Measurements from ENCODE around the gene RCOR1.
"Not testable (repeated sequence)": the region's sequence is repeated elsewhere in the genome, so short reads cannot be mapped to it uniquely, and the experiment has no call there.

Gene RCOR1

DNA sequence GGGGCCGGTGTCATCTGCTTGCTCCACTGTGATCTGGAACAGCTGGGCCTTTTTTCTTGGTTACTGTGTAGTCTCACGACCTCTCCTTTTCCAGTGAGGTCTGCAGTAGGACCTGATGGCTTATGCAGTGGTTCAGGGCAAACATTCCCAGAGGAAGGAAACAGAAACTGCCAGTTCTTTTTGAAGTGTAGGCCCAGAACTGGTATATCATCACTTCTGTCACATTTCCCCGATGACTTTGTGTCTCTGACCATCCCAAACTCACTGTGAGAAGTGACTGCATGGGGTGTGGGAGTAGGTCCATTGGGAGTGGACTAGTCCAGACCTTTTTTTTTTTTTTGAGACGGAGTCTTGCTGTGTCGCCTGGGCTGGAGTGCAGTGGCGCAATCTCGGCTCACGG, 38.4 kb downstream of the RCOR1 start:
- DNase-seq: no peak

DNA sequence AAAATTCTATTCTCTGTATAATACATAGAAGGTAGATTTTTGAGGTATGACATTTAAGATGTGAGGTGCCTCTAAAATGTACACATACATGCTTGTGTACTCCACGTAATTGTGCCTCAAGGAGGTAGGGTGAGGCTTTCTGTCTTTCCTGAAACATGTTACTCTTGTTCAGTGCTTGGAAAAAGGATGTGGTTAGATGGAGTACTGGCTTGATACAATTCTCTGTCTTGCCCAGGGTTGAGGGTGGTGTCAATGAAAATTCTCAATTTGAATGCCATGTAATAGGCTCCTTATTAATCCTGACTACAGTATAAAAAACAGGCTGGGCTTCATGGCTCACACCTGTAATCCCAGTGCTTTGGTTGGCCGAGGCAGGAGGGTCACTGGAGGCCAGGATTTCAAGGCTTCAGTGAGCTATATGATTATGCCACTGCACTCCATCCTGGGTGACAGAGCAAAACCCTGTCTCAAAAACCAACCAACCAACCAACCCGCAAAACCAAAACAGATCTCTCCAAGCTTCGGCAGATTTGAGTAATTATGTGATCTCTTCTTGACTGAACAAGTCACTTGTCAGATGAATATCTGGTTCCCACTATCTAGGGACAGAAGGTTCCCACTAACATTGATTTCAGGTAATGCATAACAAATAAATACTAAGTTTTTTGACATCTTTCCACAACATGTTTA, 41.6 kb downstream of the RCOR1 start:
- DNase-seq: no peak

DNA sequence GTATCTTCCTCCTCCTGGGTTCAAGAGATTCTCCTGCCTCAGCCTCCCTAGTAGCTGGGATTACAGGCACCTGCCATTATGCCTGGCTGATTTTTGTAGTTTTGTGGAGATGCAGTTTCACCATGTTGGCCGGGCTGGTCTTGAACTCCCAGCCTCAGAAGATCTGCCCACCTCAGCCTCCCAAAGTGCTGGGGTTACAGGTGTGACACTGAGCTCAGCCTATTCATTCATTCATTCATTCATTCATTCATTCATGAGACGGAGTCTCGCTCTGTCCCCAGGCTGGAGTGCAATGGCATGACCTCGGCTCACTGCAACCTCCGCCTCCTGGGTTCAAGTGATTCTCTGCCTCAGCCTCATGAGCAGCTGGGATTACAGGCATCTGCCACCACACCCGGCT, 47.2 kb downstream of the RCOR1 start:
- DNase-seq: not testable (repeated sequence)

DNA sequence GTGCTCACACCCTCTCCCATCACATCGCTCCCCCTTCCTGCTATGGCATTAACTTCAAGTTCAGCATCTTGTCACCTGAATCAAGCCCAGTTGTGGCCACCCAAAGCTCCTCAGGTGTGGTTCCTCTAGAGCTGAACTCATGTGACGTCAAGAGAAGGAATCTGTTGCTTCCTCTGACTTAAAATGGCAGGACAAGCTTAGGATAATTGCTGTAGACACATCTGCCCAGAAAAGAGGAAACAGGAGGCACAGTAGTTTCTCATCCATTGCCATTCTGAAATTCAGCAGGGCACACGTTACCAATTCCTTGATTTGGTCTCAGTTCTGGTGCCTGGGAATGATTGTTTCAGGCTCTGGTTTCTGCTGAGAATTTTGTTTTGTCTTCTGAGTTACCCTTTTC, 52.1 kb downstream of the RCOR1 start:
- DNase-seq: no peak

DNA sequence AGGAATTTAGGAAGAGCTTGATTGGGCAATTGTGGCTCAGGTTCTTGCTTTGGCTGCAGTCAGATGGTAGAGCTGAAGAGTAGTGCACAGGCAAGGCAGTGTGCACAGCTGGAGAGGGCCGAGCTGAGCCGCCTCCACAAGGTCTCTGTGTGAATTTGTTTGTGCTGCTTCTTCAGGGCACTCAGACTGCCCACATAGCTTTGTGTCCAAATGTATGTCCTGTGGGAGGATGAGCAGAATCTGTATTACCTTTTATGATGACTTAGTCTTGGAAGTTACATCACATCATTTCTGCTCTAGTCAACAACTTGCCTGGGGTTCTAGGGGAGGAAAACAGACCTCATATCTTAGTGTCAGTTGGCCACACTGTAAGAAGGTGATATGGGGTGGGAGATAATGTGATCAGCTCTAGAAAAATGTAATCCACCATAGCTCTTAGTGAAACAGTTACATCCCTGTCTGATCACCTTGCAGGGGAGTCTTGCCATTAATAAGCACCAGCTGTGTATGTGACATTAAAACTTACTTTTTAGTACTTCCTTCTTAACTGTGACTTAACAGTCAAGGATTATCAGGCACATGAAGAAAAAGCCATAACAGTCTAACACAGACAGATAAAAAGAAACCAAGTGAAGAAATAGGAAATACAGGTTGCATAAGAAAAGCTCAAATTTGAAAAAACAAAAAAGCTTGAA, 53.4 kb downstream of the RCOR1 start:
- DNase-seq: no peak

DNA sequence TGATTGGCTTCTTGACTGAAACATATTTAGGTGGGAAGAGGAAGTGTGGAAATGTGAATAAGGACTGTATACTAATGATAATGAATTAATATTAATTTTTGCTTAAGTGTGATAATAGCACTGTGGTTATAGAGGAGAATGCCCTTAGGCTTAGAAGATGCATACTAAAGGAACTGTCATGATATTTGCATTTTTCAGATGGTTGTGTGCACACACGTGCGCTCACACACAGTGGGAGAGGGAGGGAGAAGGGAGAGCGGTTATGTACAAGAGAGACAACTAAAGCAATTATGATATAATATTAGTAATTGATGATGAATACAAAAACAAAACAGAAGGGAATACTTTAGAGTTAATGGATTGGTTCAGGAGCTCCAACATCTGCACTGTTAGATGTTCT, 54.2 kb downstream of the RCOR1 start:
- DNase-seq: no peak

DNA sequence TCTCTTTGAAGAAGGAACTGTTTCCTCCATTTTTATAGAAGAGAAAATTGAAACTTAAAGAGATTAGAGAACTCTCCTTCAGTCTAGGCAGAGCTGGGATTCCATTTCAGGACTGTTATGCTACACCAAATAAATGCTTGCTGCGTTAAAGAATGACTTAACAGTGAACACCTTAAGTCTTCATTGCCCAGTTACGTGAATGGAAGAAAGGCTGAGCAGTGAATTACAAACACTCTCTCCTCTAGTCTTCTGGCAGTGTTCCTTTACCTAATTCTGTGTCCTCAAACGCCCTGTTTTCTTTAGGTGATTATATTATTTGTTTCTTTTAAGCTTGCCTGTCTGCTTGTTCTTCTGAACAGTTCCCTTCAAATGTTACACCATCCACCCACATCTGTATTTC, 59.7 kb downstream of the RCOR1 start:
- no peak for DNase-seq

DNA sequence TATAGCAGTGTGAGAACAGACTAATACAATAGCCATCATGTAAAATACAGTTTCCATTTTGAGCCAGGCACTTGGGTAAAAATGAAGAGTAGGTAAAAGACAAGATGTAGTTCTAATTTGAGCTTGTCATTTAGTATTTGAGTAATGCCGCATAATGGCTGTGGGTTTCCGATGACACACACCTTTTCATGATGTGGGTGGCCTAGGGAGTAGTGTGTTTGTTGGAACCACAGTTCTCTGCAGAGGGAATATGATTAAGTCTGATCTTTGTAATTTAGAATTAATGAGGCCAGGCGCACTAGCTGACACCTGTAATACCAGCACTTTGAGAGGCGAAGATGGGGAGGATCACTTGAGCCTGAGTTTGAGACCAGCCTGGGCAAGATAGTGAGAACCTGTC, 61.8 kb downstream of the RCOR1 start:
- no peak for DNase-seq

DNA sequence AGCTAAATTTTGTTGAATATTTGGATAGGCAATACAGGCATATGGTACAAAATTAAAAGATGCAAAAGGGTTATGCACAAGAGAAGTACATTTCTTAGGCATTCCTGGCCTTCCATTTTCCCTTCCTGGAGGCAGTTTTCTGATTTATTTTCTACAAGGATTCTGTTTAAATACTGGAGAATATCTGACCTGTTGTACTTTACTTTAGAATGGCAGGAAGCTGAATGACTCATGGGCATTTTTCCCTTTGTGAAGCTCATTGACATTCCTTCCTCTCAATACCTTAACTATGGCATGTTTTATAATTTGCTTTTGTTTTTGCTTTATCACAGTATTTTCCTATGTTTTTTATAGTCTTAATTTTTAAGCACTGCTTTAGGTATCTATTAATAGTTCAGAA, 62.7 kb downstream of the RCOR1 start:
- DNase-seq: no peak

DNA sequence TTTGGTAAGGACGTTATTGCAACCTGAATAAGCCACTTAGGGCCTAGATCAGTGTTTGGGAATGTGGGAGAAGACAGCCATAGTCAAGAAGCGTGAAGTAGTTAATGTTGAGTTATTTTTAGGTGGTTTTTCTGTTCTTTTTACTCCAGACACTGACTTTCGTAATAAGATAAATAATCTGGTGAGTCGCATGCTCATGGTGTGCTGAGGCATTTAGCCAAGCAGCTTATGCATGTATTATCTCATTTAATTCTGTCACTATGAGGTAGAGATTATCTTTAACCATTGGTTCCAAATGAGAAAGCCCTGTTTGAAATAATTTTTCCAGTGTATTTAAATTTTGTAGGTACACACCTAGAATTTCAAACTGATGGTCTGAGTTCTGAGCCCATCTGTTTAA, 67.3 kb downstream of the RCOR1 start:
- no peak for DNase-seq

DNA sequence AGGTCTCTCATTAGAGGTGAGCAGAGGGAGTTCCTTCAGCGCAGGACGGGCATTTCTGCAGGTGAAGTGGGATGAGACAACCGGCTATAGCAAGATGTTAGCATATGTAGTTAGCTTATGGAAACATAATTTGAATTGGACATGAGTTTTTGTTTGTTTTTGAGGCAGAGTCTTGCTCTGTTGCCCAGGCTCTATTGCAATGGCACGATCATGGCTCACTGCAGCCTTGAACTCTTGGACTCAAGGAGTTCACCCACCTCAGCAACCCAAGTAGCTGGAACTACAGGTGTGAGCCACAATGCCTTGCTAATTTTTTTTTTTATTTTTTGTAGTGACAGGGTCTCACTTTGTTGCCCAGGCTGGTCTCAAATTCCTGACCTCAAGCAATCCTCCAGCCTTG, 69.2 kb downstream of the RCOR1 start:
- DNase-seq: no peak

DNA sequence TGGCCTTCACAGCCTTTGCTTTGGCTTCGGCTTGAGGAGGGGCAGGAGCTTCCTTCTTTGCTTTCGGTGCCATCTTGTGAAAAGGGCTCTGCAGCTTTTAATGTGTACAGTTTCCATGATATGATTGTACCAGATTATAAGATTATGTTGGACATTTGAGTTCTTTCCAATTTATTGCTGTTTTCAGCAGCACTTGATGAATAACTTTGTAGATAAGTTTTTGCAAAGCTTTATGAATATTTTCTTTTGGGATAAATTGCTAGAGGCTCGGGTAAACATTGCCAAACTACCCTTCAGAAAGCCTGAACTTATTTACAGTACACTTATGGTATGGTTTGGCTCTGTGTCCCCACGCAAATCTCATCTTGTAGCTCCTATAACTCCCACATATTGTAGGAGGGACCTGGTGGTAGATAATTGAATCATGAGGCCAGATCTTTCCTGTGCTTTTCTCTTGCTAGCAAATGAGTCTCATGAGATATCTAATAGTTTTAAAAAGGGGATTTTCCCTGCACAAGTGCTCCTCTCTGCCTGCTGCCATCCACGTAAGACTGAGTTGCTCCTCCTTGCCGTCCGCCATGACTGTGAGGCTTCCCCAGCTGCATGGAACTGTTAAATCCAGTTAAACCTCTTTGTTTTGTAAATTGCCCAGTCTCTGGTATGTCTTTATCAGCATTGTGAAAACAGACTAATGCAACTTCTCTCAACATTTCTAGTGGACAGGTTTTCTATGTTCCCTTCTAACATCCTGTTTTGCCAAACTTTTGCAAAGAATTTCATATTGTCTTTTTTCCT, 70.4 kb downstream of the RCOR1 start:
- no peak for DNase-seq

DNA sequence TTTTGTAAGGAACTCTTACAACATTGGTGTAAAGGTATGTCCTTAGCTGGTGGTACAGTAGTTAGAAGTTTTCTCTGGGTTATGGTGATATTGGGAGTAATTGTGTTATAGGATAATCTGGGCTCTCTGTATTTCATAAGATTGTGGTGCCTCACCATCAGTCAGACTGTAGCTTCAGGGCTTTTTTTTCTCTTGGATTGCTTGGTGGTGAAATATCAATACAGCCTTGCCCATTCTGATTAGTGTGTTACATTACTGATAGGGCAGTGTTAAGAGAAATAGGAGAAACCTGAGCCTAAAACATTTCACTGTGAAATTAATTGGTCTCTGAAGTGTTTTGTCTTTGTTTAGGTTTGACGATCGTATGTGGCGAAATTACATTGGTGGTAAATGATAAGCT, 71.0 kb downstream of the RCOR1 start:
- no peak for DNase-seq

DNA sequence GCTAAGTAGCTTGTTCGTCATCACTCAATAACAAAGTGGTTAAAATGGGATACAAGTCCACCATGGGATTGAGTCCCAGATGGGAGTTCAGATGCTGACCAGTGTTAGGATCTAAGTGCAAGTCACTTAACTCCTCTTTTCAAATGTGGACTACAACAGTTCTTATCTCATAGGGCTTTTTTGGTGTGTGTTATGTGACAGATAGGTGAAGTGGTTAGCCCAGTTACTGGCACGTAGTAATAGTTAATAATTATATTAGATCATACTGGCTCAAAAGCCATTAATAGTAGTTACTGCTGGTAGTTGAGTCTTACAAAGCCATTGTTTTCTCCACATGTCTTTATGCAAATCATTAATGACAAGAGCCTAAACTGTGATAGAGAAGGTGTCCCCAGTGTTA, 73.2 kb downstream of the RCOR1 start:
- DNase-seq: no peak

DNA sequence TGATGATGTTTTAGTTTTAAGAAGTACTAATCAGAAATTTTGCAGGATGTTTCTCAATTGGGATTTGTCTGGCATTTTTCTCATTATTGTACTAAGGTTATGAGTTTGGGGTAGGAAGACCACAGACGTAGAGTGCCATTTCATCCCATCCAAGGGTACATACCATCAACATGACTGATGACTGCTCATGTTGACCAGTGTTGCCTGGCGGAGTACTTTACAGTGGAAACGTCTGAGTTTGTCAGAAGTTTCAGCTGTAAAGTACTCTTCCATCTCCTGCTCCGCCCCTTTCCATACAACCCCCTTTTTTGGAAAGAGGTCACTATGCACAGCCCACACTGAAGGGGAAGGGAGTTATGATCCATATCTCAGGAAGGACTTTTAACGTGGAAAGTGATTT, 74.2 kb downstream of the RCOR1 start:
- DNase-seq: no peak

DNA sequence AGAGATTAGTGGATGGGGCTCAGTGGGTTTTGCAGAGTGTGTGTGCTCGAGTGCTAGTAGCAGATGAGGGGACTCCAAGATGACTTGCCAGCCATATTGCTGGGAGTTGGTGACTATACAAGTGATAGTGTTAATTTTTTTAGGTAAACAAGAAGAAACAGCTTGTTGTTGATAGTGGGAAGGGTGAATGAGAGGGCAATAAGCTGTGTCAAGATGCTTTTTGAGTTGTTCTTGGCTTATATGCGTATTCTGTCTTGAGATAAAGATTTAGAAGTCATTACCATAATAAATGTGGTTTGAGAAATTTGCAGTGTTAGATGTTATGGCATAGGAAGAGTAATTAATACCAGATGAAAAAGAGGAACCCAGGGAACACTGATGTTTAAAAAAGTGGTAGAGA, 75.3 kb downstream of the RCOR1 start:
- no peak for DNase-seq

DNA sequence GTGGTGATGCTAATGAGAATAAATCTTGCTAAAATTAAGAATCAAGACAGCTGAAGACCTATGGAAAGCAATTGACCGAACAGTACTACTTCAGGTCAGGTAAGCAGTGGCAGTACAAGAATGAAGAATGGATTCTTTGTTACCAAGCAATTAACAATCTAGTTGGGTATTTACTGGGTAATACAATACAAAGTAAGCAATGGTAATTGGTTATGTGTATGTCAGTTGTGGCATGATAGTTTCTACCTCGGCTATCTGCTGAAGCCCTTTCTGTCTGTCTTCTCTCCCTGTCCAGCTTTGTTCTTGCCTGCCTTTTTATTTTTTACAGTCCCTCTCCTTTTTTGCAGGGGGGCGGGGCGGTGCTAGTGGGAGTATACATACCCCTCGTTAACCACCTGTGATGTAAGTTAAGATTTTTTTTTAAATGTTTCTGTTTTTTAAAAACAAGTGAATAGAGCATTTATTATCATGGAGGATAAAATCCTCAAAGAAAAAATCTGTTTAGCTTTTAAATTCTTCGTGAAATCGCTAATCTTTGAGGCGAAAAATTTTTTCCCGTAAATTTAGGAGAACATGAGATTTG, 75.9 kb downstream of the RCOR1 start:
- no peak for DNase-seq

DNA sequence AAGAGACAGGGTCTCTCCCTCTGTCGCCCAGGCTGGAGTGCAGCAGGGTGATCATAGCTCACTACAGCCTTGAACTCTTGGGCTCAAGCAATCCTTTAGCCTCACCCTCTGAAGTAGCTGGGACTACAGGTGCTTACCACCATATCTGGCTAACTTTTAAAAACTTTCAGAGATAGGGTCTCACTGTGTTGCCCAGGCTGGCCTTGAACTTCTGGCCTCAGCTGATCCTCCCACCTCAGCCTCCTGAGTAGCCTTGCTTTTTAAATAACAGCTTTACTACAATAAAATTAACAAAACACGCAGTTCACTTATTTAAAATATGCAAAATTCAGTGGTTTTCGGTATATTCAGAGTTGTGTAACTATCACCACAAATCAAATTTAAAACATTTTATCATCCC, 79.0 kb downstream of the RCOR1 start:
- no peak for DNase-seq

DNA sequence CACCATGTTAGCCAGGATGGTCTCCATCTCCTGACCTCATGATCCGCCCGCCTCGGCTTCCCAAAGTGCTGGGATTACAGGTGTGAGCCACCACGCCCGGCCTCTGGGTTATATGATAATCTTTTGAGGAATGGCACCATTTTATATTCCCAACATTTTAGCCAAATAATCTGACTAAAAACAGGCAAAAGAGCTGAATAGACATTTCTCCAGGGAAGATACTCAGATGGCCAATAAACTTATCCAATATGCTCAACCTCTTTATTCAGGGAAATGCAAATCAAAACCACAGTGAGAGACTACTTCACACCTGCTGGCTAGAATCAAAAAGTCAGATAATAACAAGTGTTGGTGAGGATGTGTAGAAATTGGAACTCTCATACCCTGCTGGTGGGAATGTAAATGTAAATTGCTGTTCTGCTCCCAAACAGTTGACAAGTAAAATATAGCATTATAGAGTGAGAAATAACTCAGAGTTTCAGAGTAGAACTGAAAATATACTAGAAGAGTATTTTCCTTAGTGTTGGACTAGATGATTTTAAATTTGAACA, 80.0 kb downstream of the RCOR1 start:
- no peak for DNase-seq

DNA sequence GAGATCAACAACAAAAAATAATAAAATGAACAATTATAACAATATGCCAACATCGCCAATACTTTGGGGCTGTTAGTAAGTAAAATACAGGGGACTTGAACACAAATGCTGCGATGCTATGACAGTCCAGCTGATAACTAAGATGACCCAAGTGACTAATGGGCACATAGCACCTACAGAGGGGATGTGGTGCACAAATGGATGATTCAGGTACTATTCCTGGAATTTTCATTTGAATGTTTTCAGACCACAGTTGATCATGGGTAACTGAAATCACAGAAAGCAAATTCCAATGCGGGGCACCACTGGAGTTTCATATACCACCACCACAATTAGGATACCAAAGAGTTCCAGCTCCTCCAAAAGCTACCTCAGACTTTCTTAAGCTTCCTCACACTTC, 82.9 kb downstream of the RCOR1 start:
- DNase-seq: no peak

DNA sequence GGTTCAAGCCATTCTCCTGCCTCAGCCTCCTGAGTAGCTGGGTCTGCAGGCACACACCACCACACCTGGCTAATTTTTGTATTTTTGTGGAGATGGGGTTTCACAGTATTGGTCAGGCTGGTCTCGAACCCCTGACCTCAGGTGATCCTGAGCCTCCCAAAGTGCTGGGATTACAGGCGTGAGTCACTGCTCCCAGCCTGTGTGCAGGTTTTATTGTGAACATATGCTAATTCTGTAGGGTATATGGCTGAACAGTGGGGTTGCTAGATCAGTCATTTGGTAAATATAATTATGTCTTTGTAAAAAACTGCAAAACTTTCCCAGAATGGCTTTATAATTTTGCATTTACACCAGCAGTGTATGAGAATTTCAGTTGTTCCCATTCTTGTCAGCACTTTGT, 85.9 kb downstream of the RCOR1 start:
- no peak for DNase-seq

DNA sequence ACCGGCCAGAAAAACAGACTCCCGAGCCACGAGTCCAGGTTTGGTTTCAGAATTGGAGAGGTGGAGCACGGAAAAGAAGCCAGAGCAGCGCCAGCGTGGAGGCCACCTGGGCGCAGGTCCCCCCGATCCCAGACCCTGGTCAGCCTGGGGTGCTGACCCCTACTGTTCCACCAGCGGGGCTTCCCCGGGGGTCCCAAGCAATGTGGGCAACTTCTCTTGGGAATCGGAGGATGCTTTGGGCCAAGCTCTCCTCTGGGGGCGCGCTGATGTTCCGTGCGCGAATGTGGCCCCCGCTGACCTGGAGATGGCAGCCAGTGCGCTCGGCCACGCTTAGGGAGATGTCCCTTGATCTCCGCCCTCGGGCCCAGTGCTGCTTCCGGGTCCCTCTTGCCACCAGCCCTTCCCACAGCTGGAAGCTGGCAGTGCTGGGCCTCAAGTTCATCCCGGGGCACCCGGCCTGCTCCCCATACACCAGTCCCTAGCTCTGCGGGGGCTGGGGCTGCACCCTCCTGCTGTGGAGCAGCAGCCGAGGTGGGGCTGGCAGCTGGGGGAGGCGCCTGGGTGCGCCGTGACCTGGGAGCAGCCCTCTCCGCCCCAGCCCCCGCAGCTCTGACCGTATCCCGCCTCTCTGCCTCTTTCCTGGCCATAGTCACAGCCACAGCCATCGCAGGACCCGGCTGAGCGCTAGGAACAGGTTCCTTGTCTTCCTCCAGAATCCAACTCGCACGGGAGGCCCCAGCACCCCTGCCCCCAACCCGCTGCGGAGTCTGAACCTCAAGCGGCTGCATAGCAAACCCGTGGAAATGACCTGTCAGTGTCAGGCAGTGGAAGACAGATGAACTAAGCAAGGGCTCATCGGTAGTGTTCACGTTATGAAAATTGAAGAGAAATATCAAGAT, 91.2 kb downstream of the RCOR1 start:
- DNase-seq: no peak

DNA sequence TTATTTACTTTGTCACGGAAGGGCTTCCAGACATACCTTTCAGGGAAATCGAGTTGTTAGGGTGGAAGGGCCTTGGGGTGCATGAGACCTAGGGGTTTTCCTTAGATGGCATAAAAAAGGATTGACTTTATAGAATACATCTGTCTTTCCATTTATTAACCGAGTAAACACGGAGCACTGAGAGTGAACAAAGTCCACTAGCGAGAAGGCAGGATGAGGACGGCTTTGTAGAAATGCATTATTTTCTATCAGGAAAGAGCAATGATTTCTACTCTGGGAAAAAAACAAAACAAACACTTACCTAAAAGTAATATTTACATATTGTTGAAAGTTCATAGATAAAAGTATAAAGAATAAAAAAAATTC, 91.8 kb downstream of the RCOR1 start:
- DNase-seq: no peak
